SK-N-SH treated with all-trans-retinoic acid at 6 μM for 48 hours (cell line): ENCODE results near the gene ITGA3.
A peak's percentile ranks its signal among the peaks of the same experiment; 100 is the strongest.

ENCODE experiments used
- ATAC-seq: fragments of 200-7000 bp; cut with Tn5 transposase; 3 replicates; pipeline ENCODE4 v1.9.1; 2020; ENCODE audit warnings: mild to moderate bottlenecking, moderate library complexity
- CSDC2 ChIP-seq: fragments of 250-450 bp; sonication (Bioruptor Pico); IDR thresholded peaks from 2 replicates; pipeline ENCODE4 v1.5.0; 2020; ENCODE audit warnings: mild to moderate bottlenecking, moderate library complexity
- ESRRG ChIP-seq: fragments of 250-450 bp; sonication (Bioruptor Pico); IDR thresholded peaks from 2 replicates; pipeline ENCODE4 v1.6.1; 2021; ENCODE audit warnings: mild to moderate bottlenecking
- GLIS3 ChIP-seq: fragments of 250-450 bp; sonication (Bioruptor Pico); IDR thresholded peaks from 2 replicates; pipeline ENCODE4 v1.5.0; 2020; ENCODE audit warnings: mild to moderate bottlenecking, moderate library complexity
- ISL1 ChIP-seq: fragments of 250-450 bp; sonication (Bioruptor Pico); IDR thresholded peaks from 2 replicates; pipeline ENCODE4 v2.1.2; 2022; ENCODE audit warnings: mild to moderate bottlenecking, moderate library complexity
- OSR1 ChIP-seq: fragments of 250-450 bp; sonication (Bioruptor Pico); IDR thresholded peaks from 2 replicates; pipeline ENCODE4 v1.8.0; 2022; ENCODE audit warnings: moderate library complexity, mild to moderate bottlenecking, inconsistent platforms
- PPARA ChIP-seq: fragments of 250-450 bp; sonication (Bioruptor Pico); IDR thresholded peaks from 2 replicates; pipeline ENCODE4 v1.5.0; 2020; ENCODE audit warnings: mild to moderate bottlenecking, borderline replicate concordance
- RARB ChIP-seq: fragments of 250-450 bp; sonication (Bioruptor Pico); IDR thresholded peaks from 2 replicates; pipeline ENCODE4 v1.8.0; 2021; ENCODE audit warnings: mild to moderate bottlenecking, moderate library complexity
- SNAI2 ChIP-seq: fragments of 250-450 bp; sonication (Bioruptor Pico); IDR thresholded peaks from 2 replicates; pipeline ENCODE4 v1.5.0; 2020; ENCODE audit warnings: mild to moderate bottlenecking, moderate library complexity
- TOX ChIP-seq: fragments of 250-450 bp; sonication (Bioruptor Pico); IDR thresholded peaks from 2 replicates; pipeline ENCODE4 v1.8.0; 2021; ENCODE audit warnings: mild to moderate bottlenecking, moderate library complexity, borderline replicate concordance
- ZFP3 ChIP-seq: fragments of 250-450 bp; sonication (Bioruptor Pico); IDR thresholded peaks from 2 replicates; pipeline ENCODE4 v1.5.0; 2020; ENCODE audit warnings: mild to moderate bottlenecking, moderate library complexity
- ZFP30 ChIP-seq: fragments of 450-650 bp; formaldehyde crosslinking; IDR thresholded peaks from 2 replicates; pipeline ENCODE4 v1.5.0; 2022; ENCODE audit warnings: mild to moderate bottlenecking, moderate library complexity
- ZNF565 ChIP-seq: fragments of 450-650 bp; formaldehyde crosslinking; conservative IDR thresholded peaks from 2 replicates; pipeline ENCODE4 v1.5.0; 2020; ENCODE audit warnings: low read depth, mild to moderate bottlenecking, moderate library complexity
- ZNF70 ChIP-seq: fragments of 450-650 bp; formaldehyde crosslinking; IDR thresholded peaks from 2 replicates; pipeline ENCODE4 v1.5.0; 2020; ENCODE audit warnings: mild to moderate bottlenecking, moderate library complexity
- ZNF8 ChIP-seq: fragments of 450-650 bp; formaldehyde crosslinking; IDR thresholded peaks from 2 replicates; pipeline ENCODE4 v1.5.0; 2020; ENCODE audit warnings: mild to moderate bottlenecking, moderate library complexity
- TF ChIP-seq, protein P1 (sequence below): fragments of 250-450 bp; sonication (Bioruptor Pico); IDR thresholded peaks from 2 replicates; pipeline ENCODE4 v1.5.1; 2020; ENCODE audit warnings: low read depth, mild to moderate bottlenecking, moderate library complexity
- TF ChIP-seq, protein P2 (sequence below): fragments of 250-450 bp; sonication (Bioruptor Pico); IDR thresholded peaks from 2 replicates; pipeline ENCODE4 v1.5.1; 2021; ENCODE audit warnings: mild to moderate bottlenecking, moderate library complexity
- TF ChIP-seq, protein P3 (sequence below): fragments of 250-450 bp; sonication (Bioruptor Pico); IDR thresholded peaks from 2 replicates; pipeline ENCODE4 v1.5.0; 2020; ENCODE audit warnings: mild to moderate bottlenecking, moderate library complexity
- TF ChIP-seq, protein P4 (sequence below): fragments of 250-450 bp; sonication (Bioruptor Pico); IDR thresholded peaks from 2 replicates; pipeline ENCODE4 v1.8.0; 2021; ENCODE audit warnings: low read depth, mild to moderate bottlenecking, moderate library complexity, borderline replicate concordance
- TF ChIP-seq, protein P5 (sequence below): fragments of 250-450 bp; sonication (Bioruptor Pico); IDR thresholded peaks from 2 replicates; pipeline ENCODE4 v1.8.0; 2020; ENCODE audit warnings: mild to moderate bottlenecking, moderate library complexity, borderline replicate concordance

ITGA3 gene

DNA sequence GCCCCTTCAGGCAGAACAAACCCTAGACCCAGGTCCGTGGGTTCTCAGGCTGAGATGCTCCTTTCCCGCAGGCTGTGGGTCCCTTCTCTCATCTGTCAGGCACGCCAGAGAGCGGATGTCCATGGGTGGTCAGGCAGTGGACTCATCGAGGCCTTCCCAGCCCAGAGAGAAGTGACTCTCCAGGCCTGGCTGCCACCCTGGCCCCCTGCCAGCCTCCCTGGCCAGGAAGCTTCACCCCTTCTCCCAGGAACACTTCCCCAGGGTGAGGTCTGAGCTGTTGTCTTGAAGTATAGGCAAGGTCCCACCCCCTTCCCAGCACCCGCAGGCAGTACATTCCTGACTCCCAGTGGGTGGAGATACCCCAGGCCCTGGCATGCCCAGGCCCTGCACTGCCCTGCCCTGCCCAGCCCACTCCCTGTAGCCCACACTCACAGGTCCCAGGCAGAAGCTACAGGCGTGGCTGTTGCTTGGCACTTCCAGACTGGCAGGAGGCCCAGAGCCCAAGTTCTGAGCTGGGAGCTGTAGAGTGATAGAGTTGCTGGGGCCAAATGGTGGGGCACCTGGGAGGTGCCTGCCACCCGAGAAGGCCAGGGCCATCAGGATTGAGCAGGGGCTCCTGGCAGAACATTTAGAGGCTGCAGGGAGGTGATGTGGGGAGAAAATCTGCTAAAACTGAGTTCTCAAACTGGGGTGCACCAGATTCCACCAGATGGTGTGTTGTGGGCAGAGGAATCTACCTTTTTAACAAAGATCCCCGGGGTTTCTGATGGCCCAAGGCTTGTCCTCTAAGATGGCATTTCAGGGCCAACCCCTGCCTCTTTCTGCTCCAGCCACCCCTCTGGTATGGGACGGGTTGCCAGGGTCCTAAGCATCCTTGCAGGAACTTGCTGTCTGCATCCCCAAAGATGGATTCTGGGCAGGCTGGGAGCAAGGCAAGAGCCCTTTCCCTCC lies 6.7 kb downstream of the ITGA3 start:
- ATAC-seq = peak; percentile 74
- TF ChIP-seq ZNF8 (CRISPR knock-in tag) (no peak), CSDC2 (0 out of 2 replicates have a peak, but pooled peaks have one; percentile 25), ZFP3 (CRISPR knock-in tag) (no peak; the same call in 1 of the 2 replicates), ISL1 (CRISPR knock-in tag) (0 out of 2 replicates have a peak, but pooled peaks have one; percentile 8)

DNA sequence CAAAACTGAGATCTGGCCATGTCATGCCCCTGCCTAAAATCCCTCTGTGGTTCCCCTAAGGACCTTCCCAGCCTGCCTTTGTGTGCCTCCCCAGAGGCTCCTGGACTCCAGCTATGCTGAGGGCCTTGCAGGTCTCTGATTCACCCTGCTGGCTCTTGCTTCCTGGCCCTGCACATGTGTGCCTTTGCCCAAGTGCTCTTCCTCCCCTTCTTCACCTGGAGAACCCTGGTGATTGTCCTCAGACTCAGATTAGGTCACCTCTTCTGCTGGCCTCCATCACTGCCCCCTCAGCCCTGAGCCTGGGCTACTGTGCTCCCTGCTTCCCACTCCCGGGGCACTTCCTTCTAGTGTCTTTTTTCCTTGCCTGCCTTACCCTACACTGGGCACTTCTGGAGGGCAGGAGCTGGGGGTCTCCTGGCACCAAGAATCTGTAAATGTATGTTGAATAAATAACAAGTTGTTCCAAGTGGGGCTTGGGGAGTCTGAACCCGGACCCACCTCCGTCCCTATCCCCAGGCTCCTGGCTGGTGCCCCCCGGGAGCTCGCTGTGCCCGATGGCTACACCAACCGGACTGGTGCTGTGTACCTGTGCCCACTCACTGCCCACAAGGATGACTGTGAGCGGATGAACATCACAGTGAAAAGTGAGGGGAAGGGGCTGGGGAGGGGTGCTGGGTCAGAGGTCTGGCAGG lies 7.8 kb downstream of the ITGA3 start:
- TF ChIP-seq ZFP3 (CRISPR knock-in tag) = 0 out of 2 replicates have a peak, but pooled peaks have one; percentile 28
- TF ChIP-seq ISL1 (CRISPR knock-in tag) = no peak
- no peak for ATAC-seq

DNA sequence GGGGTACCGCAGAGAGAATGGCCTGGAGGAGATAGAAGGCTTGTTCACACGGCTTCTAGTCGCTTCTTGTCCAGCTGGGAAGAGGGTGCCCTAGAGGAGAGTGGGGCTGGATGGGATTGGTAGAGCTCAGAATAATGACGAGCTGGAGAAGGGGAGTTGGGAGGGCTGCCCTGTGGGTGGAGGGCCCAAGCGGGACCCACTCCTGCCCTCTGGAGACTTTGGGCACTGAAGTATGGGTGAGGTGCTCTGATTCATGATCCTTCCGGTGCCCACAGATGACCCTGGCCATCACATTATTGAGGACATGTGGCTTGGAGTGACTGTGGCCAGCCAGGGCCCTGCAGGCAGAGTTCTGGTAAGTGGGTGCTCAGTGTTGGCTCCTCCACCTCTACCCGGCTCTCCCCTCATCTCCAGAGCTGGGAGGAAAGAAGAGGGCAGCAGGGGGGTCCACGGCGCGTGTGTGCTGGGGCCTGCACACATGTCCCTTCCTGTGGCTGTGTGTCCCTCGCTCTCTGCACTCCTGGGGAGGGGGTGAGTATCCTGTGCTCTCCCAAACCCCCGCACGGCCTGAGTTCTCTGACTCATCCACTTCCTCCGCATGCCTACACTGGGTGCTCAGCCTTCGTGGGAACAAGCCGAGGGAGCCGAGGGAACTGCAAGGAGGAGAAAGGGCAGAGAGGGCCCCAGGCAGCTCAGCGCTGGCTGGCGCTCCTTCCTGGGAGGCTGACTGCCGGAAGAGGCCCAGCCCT lies 8.5 kb downstream of the ITGA3 start:
- TF ChIP-seq PPARA (CRISPR knock-in tag) (no peak), GLIS3 (CRISPR knock-in tag) (0 out of 2 replicates have a peak, but pooled peaks have one; percentile 42), SNAI2 (CRISPR knock-in tag) (peak; percentile 66; the same call in 1 of the 2 replicates), ZFP3 (CRISPR knock-in tag) (peak; percentile 91), ISL1 (CRISPR knock-in tag) (peak; percentile 42), ZNF8 (CRISPR knock-in tag) (no peak), RARB (CRISPR knock-in tag) (no peak), ZNF565 (no peak), ZFP30 (CRISPR knock-in tag) (no peak), CSDC2 (no peak), TOX (CRISPR knock-in tag) (no peak; the same call in 1 of the 2 replicates), ESRRG (no peak), ZNF70 (no peak), OSR1 (CRISPR knock-in tag) (0 out of 2 replicates have a peak, but pooled peaks have one; percentile 76)
- TF ChIP-seq, protein P1, sequence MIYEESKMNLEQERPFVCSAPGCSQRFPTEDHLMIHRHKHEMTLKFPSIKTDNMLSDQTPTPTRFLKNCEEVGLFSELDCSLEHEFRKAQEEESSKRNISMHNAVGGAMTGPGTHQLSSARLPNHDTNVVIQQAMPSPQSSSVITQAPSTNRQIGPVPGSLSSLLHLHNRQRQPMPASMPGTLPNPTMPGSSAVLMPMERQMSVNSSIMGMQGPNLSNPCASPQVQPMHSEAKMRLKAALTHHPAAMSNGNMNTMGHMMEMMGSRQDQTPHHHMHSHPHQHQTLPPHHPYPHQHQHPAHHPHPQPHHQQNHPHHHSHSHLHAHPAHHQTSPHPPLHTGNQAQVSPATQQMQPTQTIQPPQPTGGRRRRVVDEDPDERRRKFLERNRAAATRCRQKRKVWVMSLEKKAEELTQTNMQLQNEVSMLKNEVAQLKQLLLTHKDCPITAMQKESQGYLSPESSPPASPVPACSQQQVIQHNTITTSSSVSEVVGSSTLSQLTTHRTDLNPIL (CRISPR knock-in tag) = no peak
- TF ChIP-seq, protein P2, sequence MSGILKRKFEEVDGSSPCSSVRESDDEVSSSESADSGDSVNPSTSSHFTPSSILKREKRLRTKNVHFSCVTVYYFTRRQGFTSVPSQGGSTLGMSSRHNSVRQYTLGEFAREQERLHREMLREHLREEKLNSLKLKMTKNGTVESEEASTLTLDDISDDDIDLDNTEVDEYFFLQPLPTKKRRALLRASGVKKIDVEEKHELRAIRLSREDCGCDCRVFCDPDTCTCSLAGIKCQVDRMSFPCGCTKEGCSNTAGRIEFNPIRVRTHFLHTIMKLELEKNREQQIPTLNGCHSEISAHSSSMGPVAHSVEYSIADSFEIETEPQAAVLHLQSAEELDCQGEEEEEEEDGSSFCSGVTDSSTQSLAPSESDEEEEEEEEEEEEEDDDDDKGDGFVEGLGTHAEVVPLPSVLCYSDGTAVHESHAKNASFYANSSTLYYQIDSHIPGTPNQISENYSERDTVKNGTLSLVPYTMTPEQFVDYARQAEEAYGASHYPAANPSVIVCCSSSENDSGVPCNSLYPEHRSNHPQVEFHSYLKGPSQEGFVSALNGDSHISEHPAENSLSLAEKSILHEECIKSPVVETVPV (CRISPR knock-in tag) = no peak
- TF ChIP-seq, protein P3, sequence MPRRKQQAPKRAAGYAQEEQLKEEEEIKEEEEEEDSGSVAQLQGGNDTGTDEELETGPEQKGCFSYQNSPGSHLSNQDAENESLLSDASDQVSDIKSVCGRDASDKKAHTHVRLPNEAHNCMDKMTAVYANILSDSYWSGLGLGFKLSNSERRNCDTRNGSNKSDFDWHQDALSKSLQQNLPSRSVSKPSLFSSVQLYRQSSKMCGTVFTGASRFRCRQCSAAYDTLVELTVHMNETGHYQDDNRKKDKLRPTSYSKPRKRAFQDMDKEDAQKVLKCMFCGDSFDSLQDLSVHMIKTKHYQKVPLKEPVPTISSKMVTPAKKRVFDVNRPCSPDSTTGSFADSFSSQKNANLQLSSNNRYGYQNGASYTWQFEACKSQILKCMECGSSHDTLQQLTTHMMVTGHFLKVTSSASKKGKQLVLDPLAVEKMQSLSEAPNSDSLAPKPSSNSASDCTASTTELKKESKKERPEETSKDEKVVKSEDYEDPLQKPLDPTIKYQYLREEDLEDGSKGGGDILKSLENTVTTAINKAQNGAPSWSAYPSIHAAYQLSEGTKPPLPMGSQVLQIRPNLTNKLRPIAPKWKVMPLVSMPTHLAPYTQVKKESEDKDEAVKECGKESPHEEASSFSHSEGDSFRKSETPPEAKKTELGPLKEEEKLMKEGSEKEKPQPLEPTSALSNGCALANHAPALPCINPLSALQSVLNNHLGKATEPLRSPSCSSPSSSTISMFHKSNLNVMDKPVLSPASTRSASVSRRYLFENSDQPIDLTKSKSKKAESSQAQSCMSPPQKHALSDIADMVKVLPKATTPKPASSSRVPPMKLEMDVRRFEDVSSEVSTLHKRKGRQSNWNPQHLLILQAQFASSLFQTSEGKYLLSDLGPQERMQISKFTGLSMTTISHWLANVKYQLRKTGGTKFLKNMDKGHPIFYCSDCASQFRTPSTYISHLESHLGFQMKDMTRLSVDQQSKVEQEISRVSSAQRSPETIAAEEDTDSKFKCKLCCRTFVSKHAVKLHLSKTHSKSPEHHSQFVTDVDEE = peak; percentile 25; the same call in 1 of the 2 replicates
- TF ChIP-seq, protein P4, sequence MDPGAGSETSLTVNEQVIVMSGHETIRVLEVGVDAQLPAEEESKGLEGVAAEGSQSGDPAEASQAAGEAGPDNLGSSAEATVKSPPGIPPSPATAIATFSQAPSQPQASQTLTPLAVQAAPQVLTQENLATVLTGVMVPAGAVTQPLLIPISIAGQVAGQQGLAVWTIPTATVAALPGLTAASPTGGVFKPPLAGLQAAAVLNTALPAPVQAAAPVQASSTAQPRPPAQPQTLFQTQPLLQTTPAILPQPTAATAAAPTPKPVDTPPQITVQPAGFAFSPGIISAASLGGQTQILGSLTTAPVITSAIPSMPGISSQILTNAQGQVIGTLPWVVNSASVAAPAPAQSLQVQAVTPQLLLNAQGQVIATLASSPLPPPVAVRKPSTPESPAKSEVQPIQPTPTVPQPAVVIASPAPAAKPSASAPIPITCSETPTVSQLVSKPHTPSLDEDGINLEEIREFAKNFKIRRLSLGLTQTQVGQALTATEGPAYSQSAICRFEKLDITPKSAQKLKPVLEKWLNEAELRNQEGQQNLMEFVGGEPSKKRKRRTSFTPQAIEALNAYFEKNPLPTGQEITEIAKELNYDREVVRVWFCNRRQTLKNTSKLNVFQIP = peak; percentile 43; the same call in 1 of the 2 replicates
- TF ChIP-seq, protein P5, sequence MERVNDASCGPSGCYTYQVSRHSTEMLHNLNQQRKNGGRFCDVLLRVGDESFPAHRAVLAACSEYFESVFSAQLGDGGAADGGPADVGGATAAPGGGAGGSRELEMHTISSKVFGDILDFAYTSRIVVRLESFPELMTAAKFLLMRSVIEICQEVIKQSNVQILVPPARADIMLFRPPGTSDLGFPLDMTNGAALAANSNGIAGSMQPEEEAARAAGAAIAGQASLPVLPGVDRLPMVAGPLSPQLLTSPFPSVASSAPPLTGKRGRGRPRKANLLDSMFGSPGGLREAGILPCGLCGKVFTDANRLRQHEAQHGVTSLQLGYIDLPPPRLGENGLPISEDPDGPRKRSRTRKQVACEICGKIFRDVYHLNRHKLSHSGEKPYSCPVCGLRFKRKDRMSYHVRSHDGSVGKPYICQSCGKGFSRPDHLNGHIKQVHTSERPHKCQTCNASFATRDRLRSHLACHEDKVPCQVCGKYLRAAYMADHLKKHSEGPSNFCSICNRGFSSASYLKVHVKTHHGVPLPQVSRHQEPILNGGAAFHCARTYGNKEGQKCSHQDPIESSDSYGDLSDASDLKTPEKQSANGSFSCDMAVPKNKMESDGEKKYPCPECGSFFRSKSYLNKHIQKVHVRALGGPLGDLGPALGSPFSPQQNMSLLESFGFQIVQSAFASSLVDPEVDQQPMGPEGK = peak; percentile 98
- peak; percentile 67 for ATAC-seq
